ENCODE data around the gene DCDC2. TPM values are rescaled to one million over a fixed set of nuclear protein-coding genes. Genes with fewer than 3 reads are reported as not detected.

DCDC2 gene
- total and polyA plus RNA-seq, 2 donors from 2014 or later = 22.1 to 110 TPM

DNA sequence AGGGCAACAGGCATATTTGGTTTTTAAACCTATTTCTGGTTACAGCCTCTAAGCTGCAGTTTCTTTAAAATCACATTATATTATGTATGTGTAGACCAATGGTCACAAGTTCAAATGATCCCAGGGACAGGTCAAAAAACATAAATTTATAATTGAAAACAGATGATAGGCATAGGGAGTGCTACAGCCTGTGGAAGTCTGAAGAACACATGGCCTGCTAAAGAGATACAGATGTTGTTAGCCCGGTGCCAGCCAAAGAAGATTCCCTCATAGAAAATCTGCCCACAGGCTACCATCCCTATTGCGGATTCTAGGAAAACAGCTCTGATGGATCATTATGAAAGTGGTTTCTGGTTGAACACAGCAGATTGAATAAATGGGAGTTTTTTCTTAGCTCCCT lies 166.5 kb downstream of the DCDC2 start:
- intact Hi-C loops (cut with DNase I) = no loop called here
- FAIRE-seq = no peak
- Histone ChIP-seq H3K27ac (ENCODE audit: low read depth in 2 of 2, low read length in 2 of 2) (no peak overlapping the region), H3K9me3 (ENCODE audit: control insufficient read depth in 2 of 3, insufficient read depth in 1 of 3, low read length in 3 of 3) (no peaks in the 10 kb centered on the region), H3K36me3 (ENCODE audit: control insufficient read depth in 2 of 3, insufficient read depth in 3 of 3, low read length in 3 of 3) (peaks cover 0 to 4% (median 0%) of the 10 kb centered on the region in 3 donors), H3K27me3 (ENCODE audit: control insufficient read depth, insufficient read depth, low read length) (no peaks in the 10 kb centered on the region), H3K9ac (ENCODE audit: low read length in 3 of 3) (no peak overlapping the region), H3K4me3 (ENCODE audit: low read length in 3 of 3) (no peak overlapping the region), H3K4me1 (ENCODE audit: control insufficient read depth in 2 of 3, insufficient read depth in 2 of 3, low read depth in 1 of 3, low read length in 3 of 3) (peaks cover 0 to 4% (median 0%) of the 10 kb centered on the region in 3 donors)
- DNase-seq = no peak
- TF ChIP-seq, protein P1, sequence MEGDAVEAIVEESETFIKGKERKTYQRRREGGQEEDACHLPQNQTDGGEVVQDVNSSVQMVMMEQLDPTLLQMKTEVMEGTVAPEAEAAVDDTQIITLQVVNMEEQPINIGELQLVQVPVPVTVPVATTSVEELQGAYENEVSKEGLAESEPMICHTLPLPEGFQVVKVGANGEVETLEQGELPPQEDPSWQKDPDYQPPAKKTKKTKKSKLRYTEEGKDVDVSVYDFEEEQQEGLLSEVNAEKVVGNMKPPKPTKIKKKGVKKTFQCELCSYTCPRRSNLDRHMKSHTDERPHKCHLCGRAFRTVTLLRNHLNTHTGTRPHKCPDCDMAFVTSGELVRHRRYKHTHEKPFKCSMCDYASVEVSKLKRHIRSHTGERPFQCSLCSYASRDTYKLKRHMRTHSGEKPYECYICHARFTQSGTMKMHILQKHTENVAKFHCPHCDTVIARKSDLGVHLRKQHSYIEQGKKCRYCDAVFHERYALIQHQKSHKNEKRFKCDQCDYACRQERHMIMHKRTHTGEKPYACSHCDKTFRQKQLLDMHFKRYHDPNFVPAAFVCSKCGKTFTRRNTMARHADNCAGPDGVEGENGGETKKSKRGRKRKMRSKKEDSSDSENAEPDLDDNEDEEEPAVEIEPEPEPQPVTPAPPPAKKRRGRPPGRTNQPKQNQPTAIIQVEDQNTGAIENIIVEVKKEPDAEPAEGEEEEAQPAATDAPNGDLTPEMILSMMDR (IDR thresholded peaks at IDR 0.05; ENCODE audit: borderline replicate concordance, extremely low read depth, insufficient read depth) = no peak

DNA sequence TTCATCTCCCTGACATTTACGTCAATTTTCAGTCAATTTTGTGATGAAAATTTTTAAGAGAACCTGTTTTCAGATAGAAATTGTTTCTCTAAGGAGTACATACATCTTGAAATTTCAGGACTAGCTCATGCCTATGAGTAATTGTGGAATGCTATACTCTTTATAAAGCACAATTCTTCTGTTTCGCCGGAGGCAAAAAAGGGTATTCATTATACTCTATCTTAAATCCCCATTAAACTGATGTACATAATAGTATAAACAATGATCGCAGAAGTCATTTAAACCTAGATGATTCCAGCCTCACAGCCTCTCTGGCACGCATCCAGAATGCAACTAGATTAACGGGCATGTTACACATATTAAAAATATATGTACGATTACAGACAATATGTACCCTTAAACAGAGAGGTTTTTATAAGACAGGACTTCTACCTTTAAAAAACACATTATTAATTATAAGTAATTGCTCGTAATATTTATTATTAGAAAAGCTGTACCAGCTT lies 169.2 kb downstream of the DCDC2 start:
- Histone ChIP-seq H3K36me3 (ENCODE audit: control insufficient read depth in 2 of 3, insufficient read depth in 3 of 3, low read length in 3 of 3) (peaks cover 0 to 4% (median 0%) of the 10 kb centered on the region in 3 donors), H3K27ac (ENCODE audit: low read depth in 2 of 2, low read length in 2 of 2) (no peak overlapping the region), H3K4me1 (ENCODE audit: control insufficient read depth in 2 of 3, insufficient read depth in 2 of 3, low read depth in 1 of 3, low read length in 3 of 3) (peaks cover 0 to 4% (median 0%) of the 10 kb centered on the region in 3 donors), H3K27me3 (ENCODE audit: control insufficient read depth, insufficient read depth, low read length) (no peaks in the 10 kb centered on the region), H3K4me3 (ENCODE audit: low read length in 3 of 3) (no peak overlapping the region), H3K9me3 (ENCODE audit: control insufficient read depth in 2 of 3, insufficient read depth in 1 of 3, low read length in 3 of 3) (no peaks in the 10 kb centered on the region), H3K9ac (ENCODE audit: low read length in 3 of 3) (no peak overlapping the region)
- TF ChIP-seq, protein P1 (IDR thresholded peaks at IDR 0.05; ENCODE audit: borderline replicate concordance, extremely low read depth, insufficient read depth) = no peak
- no peak for DNase-seq
- no peak for FAIRE-seq
- intact Hi-C loops (cut with DNase I) = no loop called here

DNA sequence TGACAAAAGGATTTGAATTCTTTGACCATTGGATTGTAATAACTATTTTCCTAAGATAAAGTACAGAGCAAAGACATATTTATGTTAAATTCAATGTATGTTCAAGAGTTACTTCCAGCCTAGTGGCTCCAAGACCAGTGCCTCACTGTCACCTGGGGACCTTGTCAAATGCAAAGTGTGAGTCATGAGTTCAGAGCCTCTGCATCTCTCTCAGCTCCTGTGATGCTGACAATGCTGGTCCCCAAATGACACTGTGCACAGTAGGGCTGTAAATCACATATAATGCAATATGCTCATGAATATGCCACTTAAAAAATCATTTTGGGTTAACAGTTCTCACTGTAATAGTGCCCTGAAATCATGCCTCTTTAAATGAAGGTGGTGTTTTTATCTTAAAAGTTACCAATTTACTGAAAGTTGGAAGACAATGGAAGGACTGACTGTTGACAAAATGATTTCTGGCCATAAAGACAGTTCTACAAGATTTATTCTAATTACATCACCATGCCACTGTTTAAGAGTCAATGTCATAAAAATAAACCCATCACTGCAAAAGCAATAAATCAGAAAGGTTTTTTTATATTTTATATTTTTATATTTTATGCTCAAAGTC lies 169.8 kb downstream of the DCDC2 start:
- Histone ChIP-seq H3K9me3 (ENCODE audit: control insufficient read depth in 2 of 3, insufficient read depth in 1 of 3, low read length in 3 of 3) (no peaks in the 10 kb centered on the region), H3K4me3 (ENCODE audit: low read length in 3 of 3) (no peak overlapping the region), H3K4me1 (ENCODE audit: control insufficient read depth in 2 of 3, insufficient read depth in 2 of 3, low read depth in 1 of 3, low read length in 3 of 3) (peaks cover 0 to 2% (median 0%) of the 10 kb centered on the region in 3 donors), H3K9ac (ENCODE audit: low read length in 3 of 3) (no peak overlapping the region), H3K27me3 (ENCODE audit: control insufficient read depth, insufficient read depth, low read length) (no peaks in the 10 kb centered on the region), H3K36me3 (ENCODE audit: control insufficient read depth in 2 of 3, insufficient read depth in 3 of 3, low read length in 3 of 3) (peaks cover 0 to 7% (median 0%) of the 10 kb centered on the region in 3 donors), H3K27ac (ENCODE audit: low read depth in 2 of 2, low read length in 2 of 2) (no peak overlapping the region)
- intact Hi-C loops (cut with DNase I) = no loop called here
- FAIRE-seq = no peak
- DNase-seq = no peak
- TF ChIP-seq, protein P1 (IDR thresholded peaks at IDR 0.05; ENCODE audit: borderline replicate concordance, extremely low read depth, insufficient read depth) = no peak

Measured in kidney (tissue), 14 donors.